OCI-LY1 (cell line): ENCODE results near the gene BCR.

Source experiments
- H2AFZ ChIP-seq: fragments of 200-600 bp; sonication (generic), shearing (Covaris generic); 2 replicates; pipeline ENCODE4 v1.6.0; 2014; ENCODE audit warnings: antibody characterized with exemption, mild to moderate bottlenecking, low read length
- H3F3A ChIP-seq: fragments of 200-600 bp; sonication (generic), shearing (Covaris generic); 2 replicates; pipeline ENCODE4 v1.6.0; 2014; ENCODE audit warnings: mild to moderate bottlenecking, antibody characterized with exemption, low read length, moderate library complexity; ENCODE audit not compliant: insufficient read depth
- H3K27ac ChIP-seq: fragments of 200-600 bp; sonication (generic); 2 replicates; pipeline ENCODE4 v1.5.1; 2014; ENCODE audit warnings: low read length, mixed run types, mild to moderate bottlenecking, low read depth; ENCODE audit not compliant: poor library complexity, severe bottlenecking
- H3K27me3 ChIP-seq: fragments of 200-600 bp; sonication (generic); 2 replicates; pipeline ENCODE4 v1.6.0; 2014; ENCODE audit warnings: antibody characterized with exemption, mild to moderate bottlenecking, low read length, moderate library complexity; ENCODE audit not compliant: insufficient read depth
- H3K36me3 ChIP-seq: fragments of 200-600 bp; sonication (generic); 2 replicates; pipeline ENCODE4 v1.6.1; 2014; ENCODE audit warnings: mild to moderate bottlenecking, antibody characterized with exemption, low read length, moderate library complexity, mixed read lengths; ENCODE audit not compliant: insufficient read depth
- H3K4me1 ChIP-seq: fragments of 200-600 bp; sonication (generic); 2 replicates; pipeline ENCODE4 v1.5.1; 2014; ENCODE audit warnings: mild to moderate bottlenecking, low read length, moderate library complexity; ENCODE audit not compliant: insufficient read depth, severe bottlenecking
- H3K4me2 ChIP-seq: fragments of 200-600 bp; sonication (generic), shearing (Covaris generic); 2 replicates; pipeline ENCODE4 v1.6.1; 2014; ENCODE audit warnings: low read length
- H3K4me3 ChIP-seq: fragments of 200-600 bp; sonication (generic); 2 replicates; pipeline ENCODE4 v1.5.1; 2014; ENCODE audit warnings: low read length, low read depth, mild to moderate bottlenecking, mixed read lengths; ENCODE audit not compliant: poor library complexity, severe bottlenecking
- H3K79me2 ChIP-seq: fragments of 200-600 bp; shearing (Covaris generic); 2 replicates; pipeline ENCODE4 v1.6.1; 2016; ENCODE audit warnings: mixed run types, low read length, mixed read lengths; ENCODE audit not compliant: insufficient read depth
- H3K9ac ChIP-seq: fragments of 200-600 bp; sonication (generic), shearing (Covaris generic); 2 replicates; pipeline ENCODE4 v1.6.1; 2014; ENCODE audit warnings: mild to moderate bottlenecking, low read length, mixed read lengths
- H3K9me2 ChIP-seq: fragments of 200-600 bp; sonication (generic), shearing (Covaris generic); 2 replicates; pipeline ENCODE4 v1.6.1; 2014; ENCODE audit warnings: low read depth, mild to moderate bottlenecking, low read length, mixed read lengths
- H3K9me3 ChIP-seq: fragments of 200-600 bp; shearing (Covaris generic); 2 replicates; pipeline ENCODE4 v1.6.1; 2014; ENCODE audit warnings: low read length, mixed read lengths
- H4K20me1 ChIP-seq: fragments of 200-600 bp; sonication (generic), shearing (Covaris generic); 2 replicates; pipeline ENCODE4 v1.6.0; 2016; ENCODE audit warnings: mild to moderate bottlenecking, low read length; ENCODE audit not compliant: insufficient read depth
- EZH2 ChIP-seq: fragments of 200-600 bp; sonication (generic), shearing (Covaris generic); IDR thresholded peaks from 2 replicates; pipeline ENCODE4 v1.8.0; 2017; ENCODE audit warnings: borderline replicate concordance, mixed run types, mild to moderate bottlenecking, antibody characterized with exemption, low read length, moderate library complexity, mixed read lengths
- TF ChIP-seq, protein P1 (sequence below): fragments of 200-600 bp; sonication (generic), shearing (Covaris generic); IDR thresholded peaks from 2 replicates; pipeline ENCODE4 v1.5.1; 2017; ENCODE audit warnings: mild to moderate bottlenecking, antibody characterized with exemption, low read length, moderate library complexity, mixed read lengths

The BCR gene

GRCh38 chr22:23218053-23218866 lies 38.0 kb downstream of the BCR start:
- Histone ChIP-seq H3K9me3 (no peaks in the 10 kb centered on the region), H3K9ac (peak overlapping the region; percentile 75), H3K4me1 (peaks cover 91% of the 10 kb centered on the region), H3F3A (no peaks in the 10 kb centered on the region), H3K27me3 (no peaks in the 10 kb centered on the region), H4K20me1 (no peaks in the 10 kb centered on the region), H3K4me3 (peak overlapping the region; percentile 58), H2AFZ (no peak overlapping the region), H3K9me2 (no peaks in the 10 kb centered on the region), H3K36me3 (peaks cover 21% of the 10 kb centered on the region; the same call in 1 of the 2 replicates), H3K4me2 (peak overlapping the region; percentile 85), H3K79me2 (peaks cover 97% of the 10 kb centered on the region), H3K27ac (peak overlapping the region; percentile 98)
- TF ChIP-seq, protein P1, sequence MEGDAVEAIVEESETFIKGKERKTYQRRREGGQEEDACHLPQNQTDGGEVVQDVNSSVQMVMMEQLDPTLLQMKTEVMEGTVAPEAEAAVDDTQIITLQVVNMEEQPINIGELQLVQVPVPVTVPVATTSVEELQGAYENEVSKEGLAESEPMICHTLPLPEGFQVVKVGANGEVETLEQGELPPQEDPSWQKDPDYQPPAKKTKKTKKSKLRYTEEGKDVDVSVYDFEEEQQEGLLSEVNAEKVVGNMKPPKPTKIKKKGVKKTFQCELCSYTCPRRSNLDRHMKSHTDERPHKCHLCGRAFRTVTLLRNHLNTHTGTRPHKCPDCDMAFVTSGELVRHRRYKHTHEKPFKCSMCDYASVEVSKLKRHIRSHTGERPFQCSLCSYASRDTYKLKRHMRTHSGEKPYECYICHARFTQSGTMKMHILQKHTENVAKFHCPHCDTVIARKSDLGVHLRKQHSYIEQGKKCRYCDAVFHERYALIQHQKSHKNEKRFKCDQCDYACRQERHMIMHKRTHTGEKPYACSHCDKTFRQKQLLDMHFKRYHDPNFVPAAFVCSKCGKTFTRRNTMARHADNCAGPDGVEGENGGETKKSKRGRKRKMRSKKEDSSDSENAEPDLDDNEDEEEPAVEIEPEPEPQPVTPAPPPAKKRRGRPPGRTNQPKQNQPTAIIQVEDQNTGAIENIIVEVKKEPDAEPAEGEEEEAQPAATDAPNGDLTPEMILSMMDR: no peak
- TF ChIP-seq EZH2: no peak

DNA sequence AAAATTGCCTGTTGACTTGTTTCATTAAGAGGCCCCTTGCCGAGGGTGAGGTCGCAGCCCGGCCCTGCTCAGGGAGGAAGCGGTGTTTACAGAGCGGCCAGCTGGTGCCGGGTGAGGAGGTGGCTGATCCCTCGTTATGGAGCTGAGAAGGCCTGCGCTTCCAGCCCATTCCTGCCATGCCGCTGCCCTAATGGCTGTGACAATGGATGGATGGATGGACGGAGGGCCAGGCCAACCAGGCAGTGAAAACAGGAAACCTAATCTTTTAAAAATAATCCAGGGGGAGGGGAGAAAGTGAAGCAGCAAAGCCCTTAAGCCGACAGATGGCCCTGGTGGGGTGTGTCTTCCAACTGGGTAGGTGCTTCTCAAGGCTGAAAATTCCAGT lies 38.5 kb downstream of the BCR start:
- peaks cover 85% of the 10 kb centered on the region for H3K4me1 ChIP-seq
- peak overlapping the region; percentile 85 for H3K4me2 ChIP-seq
- no peaks in the 10 kb centered on the region for H3F3A ChIP-seq
- peaks cover 96% of the 10 kb centered on the region for H3K79me2 ChIP-seq
- H3K27me3 ChIP-seq: no peaks in the 10 kb centered on the region
- H3K9me2 ChIP-seq: no peaks in the 10 kb centered on the region
- no peaks in the 10 kb centered on the region for H4K20me1 ChIP-seq
- TF ChIP-seq EZH2: no peak
- TF ChIP-seq, protein P1: peak; percentile 8; the same call in 1 of the 2 replicates
- H3K36me3 ChIP-seq: peaks cover 27% of the 10 kb centered on the region; the same call in 1 of the 2 replicates
- peak overlapping the region; percentile 98 for H3K27ac ChIP-seq
- no peaks in the 10 kb centered on the region for H3K9me3 ChIP-seq
- no peak overlapping the region for H2AFZ ChIP-seq
- peak overlapping the region; percentile 58 for H3K4me3 ChIP-seq
- H3K9ac ChIP-seq: peak overlapping the region; percentile 75

GRCh38 chr22:23219317-23219716 lies 39.0 kb downstream of the BCR start:
- Histone ChIP-seq H3K4me1 (peaks cover 80% of the 10 kb centered on the region), H3K9me3 (no peaks in the 10 kb centered on the region), H3K4me3 (peak overlapping the region; percentile 58), H2AFZ (no peak overlapping the region), H4K20me1 (no peaks in the 10 kb centered on the region), H3F3A (no peaks in the 10 kb centered on the region), H3K27me3 (no peaks in the 10 kb centered on the region), H3K36me3 (peaks cover 30% of the 10 kb centered on the region; the same call in 1 of the 2 replicates), H3K4me2 (peak overlapping the region; percentile 85), H3K27ac (peak overlapping the region; percentile 98), H3K9ac (peak overlapping the region; percentile 75), H3K79me2 (peaks cover 96% of the 10 kb centered on the region), H3K9me2 (no peaks in the 10 kb centered on the region)
- TF ChIP-seq EZH2: no peak
